ENCODE data around the gene PPP4R4. TPM values are rescaled to one million over a fixed set of nuclear protein-coding genes. Genes with fewer than 3 reads are reported as not detected.

Gene PPP4R4
- total RNA-seq, 3 donors from 2014 or later (not counting 1 experiment from before 2014, with no cell fraction given), result 0.52 to 0.58 TPM; not detected in 1

GRCh38 chr14:94310248-94310647, 136.1 kb downstream of the PPP4R4 start:
- peaks cover 6 to 12% of the 10 kb centered on the region in 2 donors for H3K4me1 Mint-ChIP-seq
- ATAC-seq, result no peak
- no peak overlapping the region for H3K4me3 Mint-ChIP-seq
- H3K4me3 ChIP-seq (ENCODE audit: low read length), result no peak overlapping the region
- intact Hi-C loops (cut with micrococcal nuclease), result no loop called here
- H3K27me3 Mint-ChIP-seq (ENCODE audit: low read depth in 2 of 2), result peaks cover 2 to 6% of the 10 kb centered on the region in 2 donors
- peaks cover 12% of the 10 kb centered on the region for H3K4me1 ChIP-seq (ENCODE audit: control insufficient read depth, insufficient read depth, low read length)
- H3K9me3 ChIP-seq (ENCODE audit: control insufficient read depth, insufficient read depth, low read length), result no peaks in the 10 kb centered on the region
- no peak overlapping the region for H3K27ac ChIP-seq (ENCODE audit: low read length)
- no peaks in the 10 kb centered on the region for H3K36me3 Mint-ChIP-seq
- no peak for DNase-seq
- no peaks in the 10 kb centered on the region for H3K36me3 ChIP-seq (ENCODE audit: control insufficient read depth, insufficient read depth, low read length)
- H3K27me3 ChIP-seq (ENCODE audit: control insufficient read depth, insufficient read depth, low read length), result no peaks in the 10 kb centered on the region
- no peak for TF ChIP-seq CTCF (IDR thresholded peaks at IDR 0.05)
- WGBS (ENCODE audit: insufficient coverage), result 86% methylated on average over 3 of the region's 3 CpGs
- H3K27ac Mint-ChIP-seq, result no peak overlapping the region
- peaks cover 2 to 7% of the 10 kb centered on the region in 2 donors for H3K9me3 Mint-ChIP-seq

GRCh38 chr14:94312481-94313246, 138.5 kb downstream of the PPP4R4 start:
- Histone ChIP-seq H3K9me3 (ENCODE audit: control insufficient read depth, insufficient read depth, low read length) (no peaks in the 10 kb centered on the region), H3K4me3 (ENCODE audit: low read length) (no peak overlapping the region), H3K36me3 (ENCODE audit: control insufficient read depth, insufficient read depth, low read length) (no peaks in the 10 kb centered on the region), H3K27me3 (ENCODE audit: control insufficient read depth, insufficient read depth, low read length) (no peaks in the 10 kb centered on the region), H3K27ac (ENCODE audit: low read length) (no peak overlapping the region), H3K4me1 (ENCODE audit: control insufficient read depth, insufficient read depth, low read length) (no peaks in the 10 kb centered on the region)
- Mint-ChIP-seq H3K27ac (no peak overlapping the region), H3K4me1 (no peaks in the 10 kb centered on the region), H3K9me3 (peaks cover 5 to 7% of the 10 kb centered on the region in 2 donors), H3K27me3 (ENCODE audit: low read depth in 2 of 2) (peaks cover 10 to 20% of the 10 kb centered on the region in 2 donors), H3K4me3 (no peak overlapping the region), H3K36me3 (no peaks in the 10 kb centered on the region)
- 86% methylated on average over 6 of the region's 6 CpGs for WGBS (ENCODE audit: insufficient coverage)
- DNase-seq (no peak), ATAC-seq (no peak)
- no peak for TF ChIP-seq CTCF (IDR thresholded peaks at IDR 0.05)
- intact Hi-C loops (cut with micrococcal nuclease), result no loop called here

DNA sequence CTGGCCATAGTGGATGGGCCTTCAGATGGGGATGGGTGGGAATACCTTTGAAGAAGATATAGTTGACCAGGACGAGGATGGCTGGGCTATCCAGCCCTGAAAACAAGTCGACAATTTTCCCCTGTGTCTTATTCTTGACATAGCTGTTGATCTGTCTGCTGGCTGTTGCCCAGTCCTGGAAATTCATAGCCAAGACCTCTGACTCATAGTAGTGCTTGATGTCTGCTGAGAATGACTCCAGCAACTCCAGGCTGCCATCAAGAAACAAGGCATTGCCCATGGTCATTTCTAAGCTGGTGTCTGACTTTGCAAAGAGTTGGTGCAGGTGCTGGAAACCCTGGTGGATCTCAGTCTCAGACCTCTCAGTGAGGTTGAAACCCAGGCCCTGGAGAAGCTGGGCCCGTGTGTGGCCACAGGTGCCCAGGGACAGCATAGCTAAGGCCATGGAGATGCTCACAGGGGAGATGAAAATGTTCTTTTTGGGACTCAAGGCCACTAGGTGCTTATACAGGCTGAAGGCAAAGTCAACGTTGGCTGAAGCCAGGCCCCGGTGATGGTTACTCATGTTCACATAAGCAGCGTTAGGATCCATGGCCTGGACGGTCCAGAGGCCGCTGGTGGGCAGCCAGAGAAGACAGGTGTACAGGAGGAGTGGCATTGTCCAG, 140.0 kb downstream of the PPP4R4 start:
- H3K27me3 Mint-ChIP-seq (ENCODE audit: low read depth in 2 of 2), result peaks cover 8 to 23% of the 10 kb centered on the region in 2 donors
- TF ChIP-seq CTCF (IDR thresholded peaks at IDR 0.05), result no peak
- Histone ChIP-seq H3K4me1 (ENCODE audit: control insufficient read depth, insufficient read depth, low read length) (no peaks in the 10 kb centered on the region), H3K36me3 (ENCODE audit: control insufficient read depth, insufficient read depth, low read length) (no peaks in the 10 kb centered on the region), H3K9me3 (ENCODE audit: control insufficient read depth, insufficient read depth, low read length) (no peaks in the 10 kb centered on the region), H3K27ac (ENCODE audit: low read length) (no peak overlapping the region), H3K4me3 (ENCODE audit: low read length) (no peak overlapping the region), H3K27me3 (ENCODE audit: control insufficient read depth, insufficient read depth, low read length) (no peaks in the 10 kb centered on the region)
- H3K4me3 Mint-ChIP-seq, result no peak overlapping the region
- no peaks in the 10 kb centered on the region for H3K36me3 Mint-ChIP-seq
- peaks cover 3 to 4% of the 10 kb centered on the region in 2 donors for H3K9me3 Mint-ChIP-seq
- no peak for DNase-seq
- H3K4me1 Mint-ChIP-seq, result no peaks in the 10 kb centered on the region
- no peak for ATAC-seq
- intact Hi-C loops (cut with micrococcal nuclease), result no loop called here
- 84% methylated on average over 8 of the region's 8 CpGs for WGBS (ENCODE audit: insufficient coverage)
- H3K27ac Mint-ChIP-seq, result no peak overlapping the region
